Right lung (tissue), 5 donors: Measurements from ENCODE around the gene PODN. TPM values are rescaled to one million over a fixed set of nuclear protein-coding genes. Genes with fewer than 3 reads are reported as not detected.

Experiments
- DNase-seq, 2 donors: peaks; one replicate each; pipeline ENCODE4 v3.0.0-alpha.2; 2013
- polyA plus RNA-seq, 5 donors: library from polyadenylated mRNA; unstranded; fragments of 120-200 nt; gene quantifications; one replicate each; pipeline versions ENCODE4 v1.2.1 to v1.2.3, GENCODE V29; 2013; ENCODE audit warnings: inconsistent platforms in 1 of 5, low replicate concordance in 1 of 5; ENCODE audit not compliant: insufficient read length in 5 of 5, insufficient read depth in 1 of 5

Gene PODN
- polyA plus RNA-seq, 5 donors = 10.4 to 14.0 (median 11.2) TPM

DNA sequence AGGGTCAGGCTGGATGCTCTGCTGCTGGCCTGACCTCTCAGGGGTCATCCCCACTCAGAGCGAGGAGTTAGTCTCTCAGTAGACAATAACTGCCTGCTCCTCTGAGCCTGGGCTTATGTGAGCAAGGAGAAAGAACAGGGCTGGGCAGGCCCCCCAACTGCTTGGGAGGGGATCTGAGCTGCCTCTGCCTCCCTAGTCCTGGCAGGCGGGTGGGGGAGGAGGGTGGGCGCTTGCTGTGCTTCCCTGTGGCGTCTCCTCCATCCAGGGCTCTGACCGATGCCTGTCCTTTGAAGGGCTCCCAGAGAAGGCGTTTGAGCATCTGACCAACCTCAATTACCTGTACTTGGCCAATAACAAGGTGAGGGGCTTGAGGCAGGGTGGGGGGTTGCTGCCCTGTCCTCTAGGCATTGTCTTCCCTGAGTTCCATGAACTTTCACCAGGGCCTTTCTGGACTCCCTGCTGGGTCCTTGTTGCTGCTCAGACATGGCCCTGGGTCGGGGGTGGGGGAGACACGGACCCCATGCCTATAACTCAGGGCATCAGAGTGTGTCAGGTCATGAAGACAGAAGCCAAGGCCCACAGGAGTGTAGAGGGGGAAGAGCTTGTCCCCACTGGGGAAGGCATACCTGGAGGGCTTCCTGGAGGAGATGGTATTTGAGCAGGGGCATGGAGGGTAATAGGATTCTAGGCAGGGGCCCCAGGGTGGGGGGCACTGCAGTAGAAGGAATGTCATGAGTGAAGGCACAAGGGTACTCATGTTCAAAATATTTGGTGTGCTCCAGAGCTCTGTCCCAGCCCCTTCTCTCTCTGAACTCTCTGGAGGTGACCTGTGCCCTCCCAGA, 12.5 kb downstream of the PODN start:
- DNase-seq = no peak

DNA sequence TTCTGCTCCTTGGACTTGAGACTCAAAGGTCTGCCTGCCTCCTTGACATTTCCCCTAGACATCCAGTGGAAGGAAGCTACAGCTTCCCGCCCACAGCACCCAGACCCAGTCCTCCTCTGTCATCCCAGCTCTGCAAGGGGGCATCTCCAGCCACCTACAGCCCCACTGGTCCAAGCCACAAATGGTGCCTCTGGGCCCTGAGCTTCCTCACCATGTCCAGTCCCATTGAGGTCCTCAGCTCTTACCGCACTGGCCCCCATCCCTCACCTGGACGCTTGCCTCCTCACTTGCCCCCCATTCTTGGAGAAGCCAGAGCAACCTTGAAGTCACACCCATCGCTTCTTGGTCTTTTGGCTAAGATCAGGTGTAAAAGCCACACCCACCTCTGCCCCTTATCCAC, 13.2 kb downstream of the PODN start:
- DNase-seq = no peak

DNA sequence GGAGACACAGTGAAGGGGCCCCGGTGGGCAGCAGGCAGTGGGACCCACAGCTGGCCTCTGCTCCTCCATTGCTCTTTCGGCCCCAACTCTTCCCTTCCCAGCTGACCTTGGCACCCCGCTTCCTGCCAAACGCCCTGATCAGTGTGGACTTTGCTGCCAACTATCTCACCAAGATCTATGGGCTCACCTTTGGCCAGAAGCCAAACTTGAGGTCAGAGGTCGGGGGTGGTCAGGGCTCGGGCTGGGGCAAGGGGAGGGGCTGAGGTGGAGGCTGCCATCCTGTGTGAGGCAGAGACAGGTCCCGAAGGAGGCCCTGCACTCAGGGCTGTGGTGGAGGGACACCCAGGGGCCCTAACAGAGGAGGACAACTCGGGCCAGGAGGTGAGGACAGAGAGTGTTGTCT, 13.7 kb downstream of the PODN start:
- no peak for DNase-seq

DNA sequence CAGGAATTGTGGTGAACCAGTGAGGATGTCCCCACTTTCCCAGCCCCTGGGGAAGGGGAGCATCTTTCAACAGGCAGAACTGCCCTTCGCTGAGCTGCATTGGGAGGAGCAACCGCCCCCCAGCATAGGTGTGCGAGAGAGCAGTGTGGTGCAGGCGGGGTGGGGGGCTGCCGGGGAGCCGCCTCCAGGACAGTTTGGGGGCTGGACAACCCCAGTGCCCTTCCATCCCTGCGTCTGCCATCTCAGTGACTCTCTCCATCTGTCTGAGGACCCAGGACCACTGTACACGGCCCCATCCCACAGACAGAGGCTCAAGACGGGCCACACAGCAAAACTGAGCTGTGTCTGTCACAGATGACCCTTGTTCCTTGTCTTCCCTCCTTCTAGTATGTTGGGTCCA, 14.2 kb downstream of the PODN start:
- no peak for DNase-seq

DNA sequence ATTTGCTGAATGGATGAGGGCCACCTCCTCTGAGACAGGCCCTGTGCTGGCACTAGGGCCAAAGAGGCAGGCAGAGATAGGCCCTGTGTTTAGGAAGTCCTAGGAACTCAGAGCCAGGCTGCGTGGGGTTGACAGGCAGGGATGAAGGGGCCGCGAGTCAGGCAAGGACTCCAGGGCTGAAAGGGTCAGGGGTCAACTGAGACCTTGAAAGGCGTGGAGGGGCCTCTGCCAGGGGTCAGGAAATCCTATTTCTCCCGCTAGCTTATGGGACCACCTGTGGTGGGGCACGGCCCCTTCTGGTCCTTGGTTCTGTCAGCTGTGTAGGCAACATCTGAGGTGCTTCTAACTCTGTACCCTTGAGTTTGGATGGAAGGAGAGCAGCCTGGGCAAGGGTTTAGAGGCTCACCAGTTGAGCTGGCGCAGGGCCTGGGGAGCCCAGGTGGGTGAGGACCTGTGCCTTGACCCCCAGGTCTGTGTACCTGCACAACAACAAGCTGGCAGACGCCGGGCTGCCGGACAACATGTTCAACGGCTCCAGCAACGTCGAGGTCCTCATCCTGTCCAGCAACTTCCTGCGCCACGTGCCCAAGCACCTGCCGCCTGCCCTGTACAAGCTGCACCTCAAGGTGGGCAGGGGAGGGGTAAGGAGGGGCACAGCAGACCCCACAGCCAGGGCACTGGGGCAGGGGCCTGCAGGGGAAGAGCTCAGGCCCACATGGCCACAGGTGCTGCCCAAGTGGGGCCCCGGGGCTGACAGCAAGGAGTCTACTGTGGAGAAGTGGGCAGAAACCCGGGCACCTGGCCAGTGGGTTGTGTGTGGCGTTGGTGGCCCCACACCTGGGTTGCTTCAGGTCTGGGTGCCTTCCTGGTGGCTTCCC, 14.9 kb downstream of the PODN start:
- DNase-seq = no peak

DNA sequence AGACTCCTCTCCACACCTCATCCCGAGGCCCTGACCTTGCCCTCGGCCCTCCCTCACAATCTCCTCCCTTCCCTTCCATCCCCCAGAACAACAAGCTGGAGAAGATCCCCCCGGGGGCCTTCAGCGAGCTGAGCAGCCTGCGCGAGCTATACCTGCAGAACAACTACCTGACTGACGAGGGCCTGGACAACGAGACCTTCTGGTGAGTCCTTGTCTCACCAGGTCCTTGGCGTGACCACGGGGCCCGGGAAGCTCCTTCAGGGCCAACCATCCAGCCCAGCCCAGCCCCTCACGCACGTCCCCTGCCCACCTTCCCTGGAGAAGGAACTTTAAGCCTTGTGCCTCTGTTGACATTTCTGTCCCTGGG, 15.6 kb downstream of the PODN start:
- no peak for DNase-seq

DNA sequence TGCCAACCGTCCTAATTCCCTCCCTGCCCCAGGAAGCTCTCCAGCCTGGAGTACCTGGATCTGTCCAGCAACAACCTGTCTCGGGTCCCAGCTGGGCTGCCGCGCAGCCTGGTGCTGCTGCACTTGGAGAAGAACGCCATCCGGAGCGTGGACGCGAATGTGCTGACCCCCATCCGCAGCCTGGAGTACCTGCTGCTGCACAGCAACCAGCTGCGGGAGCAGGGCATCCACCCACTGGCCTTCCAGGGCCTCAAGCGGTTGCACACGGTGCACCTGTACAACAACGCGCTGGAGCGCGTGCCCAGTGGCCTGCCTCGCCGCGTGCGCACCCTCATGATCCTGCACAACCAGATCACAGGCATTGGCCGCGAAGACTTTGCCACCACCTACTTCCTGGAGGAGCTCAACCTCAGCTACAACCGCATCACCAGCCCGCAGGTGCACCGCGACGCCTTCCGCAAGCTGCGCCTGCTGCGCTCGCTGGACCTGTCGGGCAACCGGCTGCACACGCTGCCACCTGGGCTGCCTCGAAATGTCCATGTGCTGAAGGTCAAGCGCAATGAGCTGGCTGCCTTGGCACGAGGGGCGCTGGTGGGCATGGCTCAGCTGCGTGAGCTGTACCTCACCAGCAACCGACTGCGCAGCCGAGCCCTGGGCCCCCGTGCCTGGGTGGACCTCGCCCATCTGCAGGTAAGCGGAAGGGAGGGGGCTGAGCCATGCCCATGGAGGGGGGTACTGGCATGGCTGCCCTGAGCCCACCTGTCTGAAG, 16.5 kb downstream of the PODN start:
- DNase-seq = no peak

DNA sequence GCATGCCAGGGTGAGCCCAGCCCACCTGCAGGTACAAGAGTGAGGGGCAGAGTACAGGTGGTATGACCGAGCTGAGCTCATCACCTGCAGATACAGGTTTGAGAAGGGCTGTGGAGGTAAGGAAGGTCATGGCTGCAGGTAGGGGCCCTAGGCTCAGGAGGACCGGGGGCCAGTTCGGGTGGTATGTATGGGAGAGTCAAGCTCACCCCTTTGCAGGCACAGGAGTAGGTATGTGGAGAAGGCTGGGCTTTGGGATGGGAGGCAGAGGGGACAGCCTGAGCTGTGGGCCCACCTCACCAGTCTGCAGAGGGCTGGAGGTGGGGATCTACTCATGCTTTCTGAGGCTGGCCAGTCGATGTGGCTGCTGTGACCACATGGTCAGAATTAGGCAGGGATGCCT, 17.2 kb downstream of the PODN start:
- no peak for DNase-seq

GRCh38 chr1:53080041-53080440, 18.0 kb downstream of the PODN start:
- no peak for DNase-seq

DNA sequence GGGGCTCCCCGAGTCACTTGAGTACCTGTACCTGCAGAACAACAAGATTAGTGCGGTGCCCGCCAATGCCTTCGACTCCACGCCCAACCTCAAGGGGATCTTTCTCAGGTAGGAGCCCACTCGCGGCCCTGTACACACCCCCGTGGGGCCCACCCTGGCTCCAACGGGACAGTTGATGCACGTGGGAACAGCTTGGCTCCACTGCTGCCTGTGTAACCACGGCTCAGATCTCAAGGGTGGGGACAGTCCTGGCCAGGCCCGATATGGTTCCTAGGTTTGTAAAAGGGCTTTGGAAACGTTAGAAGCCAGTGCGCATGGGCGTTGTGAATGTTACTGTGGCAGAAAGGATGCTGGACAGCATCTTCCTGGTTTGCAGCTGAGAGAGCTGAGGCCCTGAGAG, 18.8 kb downstream of the PODN start:
- no peak for DNase-seq

- no peak for DNase-seq
Measured at GRCh38 chr1:53081384-53082066, 19.5 kb downstream of the PODN start.

GRCh38 chr1:53082826-53083455, 20.9 kb downstream of the PODN start:
- no peak for DNase-seq

- no peak for DNase-seq
Measured at GRCh38 chr1:53083636-53084588, 21.9 kb downstream of the PODN start.

GRCh38 chr1:53084589-53084971, 22.6 kb downstream of the PODN start:
- DNase-seq = no peak

DNA sequence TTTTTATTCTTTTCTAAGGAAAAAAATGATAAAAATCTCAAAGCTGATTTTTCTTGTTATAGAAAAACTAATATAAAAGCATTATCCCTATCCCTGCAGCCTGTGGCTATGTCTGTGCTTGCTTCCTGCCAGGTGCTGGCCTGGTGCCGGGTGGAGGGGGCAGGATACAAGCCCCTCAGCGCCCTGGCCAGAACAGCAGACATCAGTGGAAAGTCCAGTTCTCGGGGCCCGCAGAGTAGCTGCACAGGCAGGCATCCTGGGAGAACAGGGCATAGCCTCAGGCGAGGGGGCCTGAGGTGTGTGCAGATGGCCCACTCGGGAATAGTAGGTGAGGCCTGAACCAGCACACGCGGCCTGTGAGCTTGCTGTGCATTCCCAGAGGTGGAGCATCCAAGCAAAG, 23.4 kb downstream of the PODN start:
- no peak for DNase-seq

DNA sequence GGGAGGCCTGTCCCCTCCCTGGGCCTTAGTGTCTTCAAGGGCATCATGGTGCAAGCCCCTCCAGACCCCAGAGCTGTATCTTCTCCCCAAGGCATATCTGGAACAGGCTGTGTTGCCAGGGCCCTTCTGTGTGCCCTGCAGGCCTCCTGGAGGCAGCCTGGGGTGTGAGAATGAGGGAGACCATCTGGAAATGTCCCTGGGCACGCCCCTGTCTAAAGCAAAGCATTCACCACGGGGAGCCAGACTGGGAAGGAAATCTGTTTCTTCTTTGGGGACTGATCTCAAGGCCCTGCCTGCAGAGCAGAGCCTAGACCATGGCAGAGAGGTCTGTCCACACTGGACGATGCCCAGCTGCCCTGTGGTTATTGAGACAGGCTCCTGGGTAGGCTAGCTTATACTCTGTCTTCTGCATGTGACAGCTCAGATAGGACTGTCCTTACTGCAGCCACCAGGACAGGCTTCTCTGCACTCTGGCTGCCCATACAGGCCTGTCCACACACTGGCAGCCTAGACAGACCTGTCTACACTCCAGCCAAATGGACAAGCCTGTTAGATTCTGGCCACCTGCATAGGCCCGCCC, 24.6 kb downstream of the PODN start:
- no peak for DNase-seq

DNA sequence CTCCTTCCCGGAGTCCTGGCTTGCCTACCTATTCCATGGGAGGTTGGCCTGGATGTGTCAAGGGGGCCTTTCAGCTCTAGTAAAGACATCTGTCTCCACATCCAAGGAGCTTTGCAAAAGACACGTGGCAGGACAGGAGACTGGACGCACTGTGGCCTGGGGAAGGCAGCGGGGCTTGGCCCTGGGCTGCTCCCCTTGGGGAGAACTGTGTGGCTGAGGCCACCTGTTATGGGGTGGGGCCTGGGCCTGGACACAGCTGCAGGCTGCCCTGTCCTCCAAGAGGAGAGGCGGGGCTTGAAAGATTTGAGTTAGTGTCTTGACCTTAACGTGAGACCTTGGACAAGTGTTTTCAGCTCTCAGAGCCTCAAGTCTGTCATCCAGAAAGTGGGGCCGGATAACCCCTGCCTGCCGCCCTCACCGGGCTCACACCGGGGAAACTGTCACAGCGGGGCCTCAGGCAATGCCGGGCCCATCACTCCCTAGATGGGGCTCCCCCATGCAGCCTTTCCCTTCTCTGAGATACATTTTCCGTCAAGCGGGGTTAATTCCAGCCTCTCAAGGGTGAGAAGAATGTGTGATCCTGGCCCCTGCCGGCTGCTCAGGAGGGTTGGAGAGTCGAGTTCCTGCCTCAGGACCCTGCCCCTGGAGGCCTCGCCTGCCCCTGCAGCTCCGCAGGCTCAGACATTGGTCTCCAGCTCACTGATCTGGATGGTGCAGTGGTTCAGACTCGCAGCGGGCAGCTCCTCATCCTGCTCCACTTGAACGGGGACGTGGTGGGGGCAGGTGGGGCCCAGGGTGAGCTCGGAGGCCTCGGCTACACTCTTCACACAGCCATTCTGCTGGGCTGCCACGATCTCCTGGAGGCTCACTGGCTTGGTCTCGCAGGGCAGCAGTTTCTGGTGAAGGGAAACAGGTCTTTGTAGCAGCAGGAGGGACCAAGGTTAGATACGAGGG, 25.6 kb downstream of the PODN start:
- DNase-seq = no peak

- no peak for DNase-seq
Measured at GRCh38 chr1:53088616-53089300, 26.7 kb downstream of the PODN start.
